ENCODE results near the gene TSPAN1. TPM values are rescaled to one million over a fixed set of nuclear protein-coding genes. Genes with fewer than 3 reads are reported as not detected.

The TSPAN1 gene
- total RNA-seq, 1 experiment from 2014 or later: 26.1 TPM

DNA sequence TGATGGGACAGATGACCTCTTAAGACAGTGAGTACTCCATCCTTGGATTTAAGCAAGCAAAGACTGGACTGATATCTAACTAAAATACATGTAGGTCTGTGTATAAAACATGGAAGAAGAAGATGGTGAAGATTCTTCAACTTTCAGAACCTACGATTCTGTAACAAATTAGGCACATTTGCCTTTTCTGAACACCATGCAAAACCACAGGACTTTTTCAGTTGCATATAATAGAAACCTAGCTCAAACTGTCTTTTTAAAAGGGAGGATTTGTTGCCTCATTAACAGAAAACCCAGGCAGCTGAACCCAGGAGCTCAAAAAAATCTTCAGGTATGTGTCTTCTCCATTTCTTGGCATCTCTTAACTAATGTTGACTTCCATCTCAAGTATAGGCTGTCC is 14.7 kb upstream of the TSPAN1 start:
- Histone ChIP-seq H3K4me1 (ENCODE audit: control insufficient read depth, insufficient read depth, low read length) (no peaks in the 10 kb centered on the region), H3K27me3 (ENCODE audit: control insufficient read depth, insufficient read depth, low read length) (no peaks in the 10 kb centered on the region), H3K4me3 (ENCODE audit: low read depth in 2 of 2, low read length in 2 of 2) (no peak overlapping the region), H3K36me3 (ENCODE audit: control insufficient read depth, insufficient read depth, low read length) (no peaks in the 10 kb centered on the region), H3K27ac (ENCODE audit: low read length) (no peak overlapping the region), H3K9me3 (ENCODE audit: control insufficient read depth, insufficient read depth, low read depth, low read length) (no peaks in the 10 kb centered on the region)
- DNase-seq (ENCODE audit: low read depth, low spot score) (no peak), ATAC-seq (no peak)
- in situ Hi-C loops (cut with HindIII; ENCODE audit: low pct_unique_long_range_greater_than_20kb, low sequenced_read_pairs): no loop called here
- intact Hi-C loops (cut with micrococcal nuclease; ENCODE audit: unreplicated experiment): no loop called here
- no TSS peak for BruUV-seq (replicated peaks)
- ChIA-PET POLR2A (interaction anchor here (0.6 to 0.8 kb wide), 2 partner anchors 22 to 124 kb away, joined by 3 read pairs; no protein-coding TSS in a partner anchor), CTCF (no interaction called here)
- no peak for TF ChIP-seq POLR2AphosphoS5 (IDR thresholded peaks at IDR 0.05; ENCODE audit: low read depth, low read length)
- no peak for TF ChIP-seq SIN3A (IDR thresholded peaks at IDR 0.05; ENCODE audit: borderline replicate concordance, insufficient read depth, low read depth, low read length)
- no peak for TF ChIP-seq TCF7L2 (IDR thresholded peaks at IDR 0.05; ENCODE audit: low read depth, low read length)
- no peak for TF ChIP-seq CTCF (IDR thresholded peaks at IDR 0.05)
- TF ChIP-seq, protein P1, sequence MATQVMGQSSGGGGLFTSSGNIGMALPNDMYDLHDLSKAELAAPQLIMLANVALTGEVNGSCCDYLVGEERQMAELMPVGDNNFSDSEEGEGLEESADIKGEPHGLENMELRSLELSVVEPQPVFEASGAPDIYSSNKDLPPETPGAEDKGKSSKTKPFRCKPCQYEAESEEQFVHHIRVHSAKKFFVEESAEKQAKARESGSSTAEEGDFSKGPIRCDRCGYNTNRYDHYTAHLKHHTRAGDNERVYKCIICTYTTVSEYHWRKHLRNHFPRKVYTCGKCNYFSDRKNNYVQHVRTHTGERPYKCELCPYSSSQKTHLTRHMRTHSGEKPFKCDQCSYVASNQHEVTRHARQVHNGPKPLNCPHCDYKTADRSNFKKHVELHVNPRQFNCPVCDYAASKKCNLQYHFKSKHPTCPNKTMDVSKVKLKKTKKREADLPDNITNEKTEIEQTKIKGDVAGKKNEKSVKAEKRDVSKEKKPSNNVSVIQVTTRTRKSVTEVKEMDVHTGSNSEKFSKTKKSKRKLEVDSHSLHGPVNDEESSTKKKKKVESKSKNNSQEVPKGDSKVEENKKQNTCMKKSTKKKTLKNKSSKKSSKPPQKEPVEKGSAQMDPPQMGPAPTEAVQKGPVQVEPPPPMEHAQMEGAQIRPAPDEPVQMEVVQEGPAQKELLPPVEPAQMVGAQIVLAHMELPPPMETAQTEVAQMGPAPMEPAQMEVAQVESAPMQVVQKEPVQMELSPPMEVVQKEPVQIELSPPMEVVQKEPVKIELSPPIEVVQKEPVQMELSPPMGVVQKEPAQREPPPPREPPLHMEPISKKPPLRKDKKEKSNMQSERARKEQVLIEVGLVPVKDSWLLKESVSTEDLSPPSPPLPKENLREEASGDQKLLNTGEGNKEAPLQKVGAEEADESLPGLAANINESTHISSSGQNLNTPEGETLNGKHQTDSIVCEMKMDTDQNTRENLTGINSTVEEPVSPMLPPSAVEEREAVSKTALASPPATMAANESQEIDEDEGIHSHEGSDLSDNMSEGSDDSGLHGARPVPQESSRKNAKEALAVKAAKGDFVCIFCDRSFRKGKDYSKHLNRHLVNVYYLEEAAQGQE (IDR thresholded peaks at IDR 0.05; ENCODE audit: insufficient read depth in 1 of 2, low read depth in 2 of 2, low read length in 1 of 2): no peak

DNA sequence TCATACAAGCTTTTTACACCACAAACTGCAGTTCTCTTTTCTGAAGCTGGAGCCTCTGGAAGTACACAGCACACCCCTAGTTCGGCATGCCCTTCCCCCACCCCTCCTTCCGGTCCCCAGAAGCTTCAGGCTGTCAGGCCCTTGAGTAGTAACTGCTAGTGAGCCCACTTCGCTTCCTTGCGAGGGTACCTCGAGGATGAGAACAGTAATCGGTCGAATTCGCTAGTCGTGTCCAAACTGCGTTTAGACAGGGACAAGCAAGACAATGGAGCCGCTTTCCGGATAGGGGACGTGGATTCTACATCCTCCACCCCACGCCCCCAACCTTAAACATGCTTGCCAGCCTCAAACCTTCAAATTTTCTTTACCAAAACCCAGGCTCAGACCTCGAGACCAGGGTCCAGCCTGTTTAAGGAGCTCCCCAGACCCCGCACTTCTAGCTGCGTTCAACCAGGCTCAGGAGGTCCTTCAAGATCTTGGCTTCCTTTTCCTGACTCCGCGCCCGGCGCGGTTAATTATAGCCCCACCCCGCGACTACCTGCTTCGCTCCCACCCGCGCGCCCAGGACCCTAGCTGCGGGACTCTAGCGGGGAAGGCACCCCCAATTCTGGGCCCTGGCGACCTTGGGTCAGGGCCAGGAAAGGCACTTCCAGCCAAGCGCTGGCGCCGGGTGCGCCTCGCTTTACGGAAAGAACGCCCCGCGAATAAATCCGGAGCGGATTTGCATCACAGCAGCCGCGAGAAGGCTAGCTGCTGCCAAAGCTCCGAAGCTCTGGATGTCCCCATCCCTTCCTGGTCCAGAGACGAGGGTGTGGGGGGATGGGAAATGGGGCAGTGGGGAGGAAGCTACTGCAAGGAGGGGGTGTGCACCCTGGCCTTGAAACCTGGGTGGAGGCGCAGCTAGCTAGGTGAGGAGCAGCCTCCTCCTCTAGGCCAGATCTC is 8.1 kb upstream of the TSPAN1 start:
- H3K36me3 ChIP-seq (ENCODE audit: control insufficient read depth, insufficient read depth, low read length): no peaks in the 10 kb centered on the region
- ChIA-PET POLR2A (interaction anchor here (0.5 kb wide), 1 partner anchor 88 kb away, joined by 10 read pairs; no protein-coding TSS in a partner anchor), CTCF (no interaction called here)
- no peak overlapping the region for H3K4me3 ChIP-seq (ENCODE audit: low read depth in 2 of 2, low read length in 2 of 2)
- DNase-seq (ENCODE audit: low read depth, low spot score) (no peak), ATAC-seq (no peak)
- TF ChIP-seq, protein P1 (IDR thresholded peaks at IDR 0.05; ENCODE audit: insufficient read depth in 1 of 2, low read depth in 2 of 2, low read length in 1 of 2): no peak
- TF ChIP-seq TCF7L2 (IDR thresholded peaks at IDR 0.05; ENCODE audit: low read depth, low read length): no peak
- TF ChIP-seq CTCF (IDR thresholded peaks at IDR 0.05): no peak
- TF ChIP-seq POLR2AphosphoS5 (IDR thresholded peaks at IDR 0.05; ENCODE audit: low read depth, low read length): no peak
- TF ChIP-seq SIN3A (IDR thresholded peaks at IDR 0.05; ENCODE audit: borderline replicate concordance, insufficient read depth, low read depth, low read length): no peak
- H3K27ac ChIP-seq (ENCODE audit: low read length): no peak overlapping the region
- H3K4me1 ChIP-seq (ENCODE audit: control insufficient read depth, insufficient read depth, low read length): no peaks in the 10 kb centered on the region; the same call in 1 of the 2 replicates
- no peaks in the 10 kb centered on the region for H3K9me3 ChIP-seq (ENCODE audit: control insufficient read depth, insufficient read depth, low read depth, low read length)
- no peaks in the 10 kb centered on the region for H3K27me3 ChIP-seq (ENCODE audit: control insufficient read depth, insufficient read depth, low read length)
- in situ Hi-C loops (cut with HindIII; ENCODE audit: low pct_unique_long_range_greater_than_20kb, low sequenced_read_pairs): no loop called here
- BruUV-seq (replicated peaks): no TSS peak
- intact Hi-C loops (cut with micrococcal nuclease; ENCODE audit: unreplicated experiment): no loop called here
